ENCODE measurements around the gene HIBCH.
"Not testable (repeated sequence)": the region's sequence is repeated elsewhere in the genome, so short reads cannot be mapped to it uniquely, and the experiment has no call there.

HIBCH gene

GRCh38 chr2:190303647-190304046 lies 16.0 kb downstream of the HIBCH start:
- DNase-seq (ENCODE audit: low read depth) = no peak

GRCh38 chr2:190302052-190302451 lies 17.6 kb downstream of the HIBCH start:
- no peak for DNase-seq (ENCODE audit: low read depth)

- DNase-seq (ENCODE audit: low read depth) = no peak
These were observed 18.6 kb downstream of the HIBCH start for GRCh38 chr2:190301032-190301431.

- not testable (repeated sequence) for DNase-seq (ENCODE audit: low read depth)
These were observed 21.7 kb downstream of the HIBCH start for GRCh38 chr2:190297880-190298279.

- no peak for DNase-seq (ENCODE audit: low read depth)
These were observed 35.8 kb downstream of the HIBCH start for GRCh38 chr2:190283783-190284182.

- DNase-seq (ENCODE audit: low read depth) = no peak
These were observed 38.9 kb downstream of the HIBCH start for GRCh38 chr2:190280565-190281350.

- DNase-seq (ENCODE audit: low read depth) = not testable (repeated sequence)
These were observed 40.1 kb downstream of the HIBCH start for GRCh38 chr2:190279256-190280134.

- no peak for DNase-seq (ENCODE audit: low read depth)
These were observed 42.2 kb downstream of the HIBCH start for GRCh38 chr2:190277234-190278112.

GRCh38 chr2:190272457-190272842 lies 47.2 kb downstream of the HIBCH start:
- DNase-seq (ENCODE audit: low read depth) = no peak

- no peak for DNase-seq (ENCODE audit: low read depth)
These were observed 47.7 kb downstream of the HIBCH start for GRCh38 chr2:190271783-190272456.

- no peak for DNase-seq (ENCODE audit: low read depth)
These were observed 49.3 kb downstream of the HIBCH start for GRCh38 chr2:190270298-190270697.

GRCh38 chr2:190269699-190270098 lies 49.9 kb downstream of the HIBCH start:
- DNase-seq (ENCODE audit: low read depth) = not testable (repeated sequence)

GRCh38 chr2:190267302-190267701 lies 52.3 kb downstream of the HIBCH start:
- no peak for DNase-seq (ENCODE audit: low read depth)

GRCh38 chr2:190266314-190266713 lies 53.3 kb downstream of the HIBCH start:
- no peak for DNase-seq (ENCODE audit: low read depth)

GRCh38 chr2:190261851-190262250 lies 57.8 kb downstream of the HIBCH start:
- no peak for DNase-seq (ENCODE audit: low read depth)

GRCh38 chr2:190256087-190256486 lies 63.5 kb downstream of the HIBCH start:
- DNase-seq (ENCODE audit: low read depth) = no peak

GRCh38 chr2:190255676-190256075 lies 64.0 kb downstream of the HIBCH start:
- no peak for DNase-seq (ENCODE audit: low read depth)

- DNase-seq (ENCODE audit: low read depth) = no peak
These were observed 65.4 kb downstream of the HIBCH start for GRCh38 chr2:190254063-190254850.

GRCh38 chr2:190250421-190250820 lies 69.2 kb downstream of the HIBCH start:
- no peak for DNase-seq (ENCODE audit: low read depth)

- no peak for DNase-seq (ENCODE audit: low read depth)
These were observed 84.0 kb downstream of the HIBCH start for GRCh38 chr2:190235551-190236075.

Data from activated T-cell treated with anti-CD3 and anti-CD28 coated beads for 1 hour (primary cell).